Endothelial cell of umbilical vein (primary cell): ENCODE results near the gene CARNS1. TPM values are rescaled to one million over a fixed set of nuclear protein-coding genes. Genes with fewer than 3 reads are reported as not detected.

Experiments used
- BruUV-seq: library from RNA; stranded (reverse); fragments of 400-500 nt; replicated peaks from 2 replicates; lab custom pipeline; 2021; lab: Mats Ljungman, UMichigan
- CTCF ChIA-PET: fragments of 300-600, 350-600 bp; sonication (Branson Sonifier 250); formaldehyde crosslinking; loops from one replicate; lab custom pipeline; 2021; ENCODE audit warnings: antibody characterized with exemption, inconsistent platforms; lab: Charles Lee
- POLR2A ChIA-PET: fragments of 300-600, 350-600 bp; sonication (Branson Sonifier 250); formaldehyde crosslinking; loops from one replicate; lab custom pipeline; 2021; ENCODE audit warnings: antibody characterized with exemption, inconsistent platforms; lab: Charles Lee
- DNase-seq: peaks from one replicate; pipeline ENCODE4 v3.0.0-alpha.2; 2011; ENCODE audit warnings: low read depth, low spot score
- FAIRE-seq: peaks from 2 replicates; lab custom pipeline; 2011; peaks lifted over from hg19 to GRCh38; lab: Jason Lieb, UNC
- H2AFZ ChIP-seq: 2 replicates; pipeline ENCODE4 v1.6.0; 2012; ENCODE audit warnings: low read depth, low read length, control low read depth, inconsistent platforms
- H3K27ac ChIP-seq: 2 replicates; pipeline ENCODE4 v1.5.1; 2011; ENCODE audit warnings: low read depth, mild to moderate bottlenecking, control low read depth, low read length, moderate library complexity; ENCODE audit not compliant: insufficient read depth
- H3K27me3 ChIP-seq, 2 experiments: 2 replicates each; pipeline versions ENCODE4 v1.6.0 to v1.6.1; 2011; ENCODE audit warnings: low read length in 2 of 2, mixed read lengths in 1 of 2; ENCODE audit not compliant: control insufficient read depth in 2 of 2, insufficient read depth in 2 of 2
- H3K36me3 ChIP-seq, 2 experiments: 2 replicates in 1 of 2; 3 replicates in 1 of 2; pipeline ENCODE4 v1.5.1; 2011; ENCODE audit warnings: low read length in 2 of 2, mild to moderate bottlenecking in 1 of 2, moderate library complexity in 1 of 2; ENCODE audit not compliant: control insufficient read depth in 2 of 2, insufficient read depth in 2 of 2; ENCODE audit errors: extremely low read depth in 1 of 2
- H3K4me1 ChIP-seq: 3 replicates; pipeline ENCODE4 v1.5.1; 2011; ENCODE audit warnings: mild to moderate bottlenecking, low read length; ENCODE audit not compliant: control insufficient read depth, insufficient read depth; ENCODE audit errors: extremely low read depth
- H3K4me2 ChIP-seq: 2 replicates; pipeline ENCODE4 v1.6.1; 2011; ENCODE audit warnings: low read length, control low read depth, mixed read lengths; ENCODE audit not compliant: insufficient read depth
- H3K4me3 ChIP-seq, 3 experiments: fragments of 200-600 bp in 1 of 3; sonication (generic), shearing (Covaris generic) in 1 of 3; replicated peaks in 1 of 3; 2 replicates each; pipeline ENCODE4 v1.5.1; 2011 to 2016; ENCODE audit warnings: control low read depth in 3 of 3, low read length in 3 of 3, mild to moderate bottlenecking in 2 of 3, inconsistent platforms in 1 of 3, low read depth in 1 of 3, moderate library complexity in 1 of 3; ENCODE audit not compliant: insufficient read depth in 1 of 3
- H3K79me2 ChIP-seq: 2 replicates; pipeline ENCODE4 v1.6.0; 2012; ENCODE audit warnings: low read length, inconsistent platforms; ENCODE audit not compliant: control insufficient read depth, insufficient read depth
- H3K9ac ChIP-seq: replicated peaks from 2 replicates; pipeline ENCODE3; 2011; ENCODE audit warnings: low read length, control low read depth; ENCODE audit not compliant: insufficient read depth; ENCODE audit errors: extremely low read depth
- H3K9me1 ChIP-seq: replicated peaks from 3 replicates; pipeline ENCODE4 v1.6.0; 2011; ENCODE audit warnings: mild to moderate bottlenecking, low read length; ENCODE audit not compliant: control insufficient read depth, insufficient read depth; ENCODE audit errors: extremely low read depth
- H3K9me3 ChIP-seq: replicated peaks from 2 replicates; pipeline ENCODE4 v1.5.1; 2012; ENCODE audit warnings: low read length, inconsistent platforms; ENCODE audit not compliant: control insufficient read depth, insufficient read depth
- H4K20me1 ChIP-seq: replicated peaks from 2 replicates; pipeline ENCODE3; 2011; ENCODE audit warnings: mild to moderate bottlenecking, low read length; ENCODE audit not compliant: control insufficient read depth, insufficient read depth; ENCODE audit errors: extremely low read depth
- EZH2 ChIP-seq: IDR thresholded peaks from 2 replicates; pipeline ENCODE4 v1.6.1; 2012; ENCODE audit warnings: borderline replicate concordance, low read depth, mild to moderate bottlenecking, moderate library complexity, low read length, inconsistent platforms; ENCODE audit not compliant: severe bottlenecking
- FOS ChIP-seq: IDR thresholded peaks from 2 replicates; pipeline ENCODE4 v1.6.1; 2011; ENCODE audit warnings: mild to moderate bottlenecking, low read length, moderate library complexity, borderline replicate concordance; ENCODE audit not compliant: insufficient read depth
- GATA2 ChIP-seq: IDR thresholded peaks from 2 replicates; pipeline ENCODE4 v1.7.0; 2011; ENCODE audit warnings: low read depth, mild to moderate bottlenecking, moderate library complexity, mixed read lengths, low read length; ENCODE audit not compliant: insufficient read length, insufficient read depth
- JUN ChIP-seq: IDR thresholded peaks from 2 replicates; pipeline ENCODE4 v1.6.1; 2011; ENCODE audit warnings: borderline replicate concordance, low read depth; ENCODE audit not compliant: insufficient read length, insufficient read depth
- MYC ChIP-seq: IDR thresholded peaks from one replicate; pipeline ENCODE4 v1.6.1; 2011; ENCODE audit warnings: mild to moderate bottlenecking, low read depth, low read length
- POLR2A ChIP-seq: IDR thresholded peaks from 2 replicates; pipeline ENCODE4 v1.6.1; 2012; ENCODE audit warnings: low read depth, mild to moderate bottlenecking, control low read depth, low read length
- POLR2AphosphoS5 ChIP-seq: IDR thresholded peaks from 2 replicates; pipeline ENCODE4 v1.6.1; 2012; ENCODE audit warnings: low read depth, mild to moderate bottlenecking, control low read depth, low read length, moderate library complexity; ENCODE audit not compliant: insufficient read depth
- dilution Hi-C: fragments of 300-500 bp; cut with MboI; formaldehyde crosslinking; loops from one replicate; pipeline ENCODE4 v1.15.0; 2019; ENCODE audit warnings: low sequenced_read_pairs; ENCODE audit not compliant: extremely low pct_ligation_motif_present
- intact Hi-C: fragments of 100-400 bp; cut with micrococcal nuclease; formaldehyde crosslinking; loops from one replicate; pipeline ENCODE4 v1.10.0; 2022
- polyA plus RNA-seq, 4 experiments: library from polyadenylated mRNA; depleted of rRNA in 3 of 4; stranded (reverse) in 3 of 4; unstranded in 1 of 4; fragments of >200 nt; gene quantifications; 2 replicates each; pipeline versions ENCODE4 v1.2.1 to v1.2.3, GENCODE V29; 2011 to 2012; ENCODE audit warnings: missing spikeins in 1 of 4
- total RNA-seq: library from RNA; stranded (reverse); gene quantifications from 2 replicates; pipeline ENCODE4 v1.2.3, GENCODE V29; 2021
- TF ChIP-seq, protein P1 (sequence below), 2 donors: IDR thresholded peaks; 1 replicate in 1 of 2; 2 replicates in 1 of 2; pipeline ENCODE4 v1.5.1; 2011; ENCODE audit warnings: low read length in 2 of 2, mild to moderate bottlenecking in 2 of 2, moderate library complexity in 2 of 2, control low read depth in 1 of 2, inconsistent platforms in 1 of 2, low read depth in 1 of 2; ENCODE audit not compliant: insufficient read depth in 1 of 2; ENCODE audit errors: extremely low read depth in 1 of 2
- TF ChIP-seq, protein P2 (sequence below): IDR thresholded peaks from 2 replicates; pipeline ENCODE4 v1.6.1; 2011; ENCODE audit not compliant: insufficient read depth, insufficient read length

The CARNS1 gene
- total and polyA plus RNA-seq, 2 donors (not counting 3 experiments of a cell fraction or from before 2014, with no cell fraction given): 0.14 to 0.35 TPM

DNA sequence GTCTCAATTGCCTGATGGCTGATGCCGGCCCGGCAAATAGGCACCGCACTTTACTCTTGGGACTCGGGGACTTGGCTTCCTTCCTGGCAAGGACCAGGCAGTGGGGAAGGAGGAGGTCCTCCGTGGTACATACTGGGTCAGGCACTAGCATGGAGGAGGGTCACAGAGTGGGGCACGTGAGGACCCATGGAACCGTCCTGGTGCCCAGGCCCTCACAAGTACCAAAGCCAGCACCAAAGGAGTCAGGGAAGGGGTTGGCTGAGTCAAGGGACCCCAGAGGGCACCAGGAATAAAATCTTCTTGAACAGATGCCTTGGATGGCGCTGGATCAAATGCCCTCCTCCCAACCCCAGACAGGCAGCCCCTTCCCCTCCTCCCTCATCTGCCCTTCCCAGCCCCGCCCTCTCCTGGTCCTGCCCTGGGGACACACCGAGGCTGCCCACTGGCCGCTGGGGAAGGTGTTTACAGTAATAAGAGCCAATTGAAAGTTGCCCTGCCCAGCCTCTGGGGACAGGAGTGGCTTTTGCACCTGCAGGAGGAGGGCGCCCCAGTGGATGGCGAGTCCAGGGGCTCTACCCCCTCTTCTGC, 5.6 kb upstream of the CARNS1 start:
- H3K27me3 ChIP-seq: peaks cover 0 to 6% of the 10 kb centered on the region in 2 experiments
- H3K4me2 ChIP-seq: no peak overlapping the region
- ChIA-PET CTCF (no interaction called here), POLR2A (no interaction called here)
- H2AFZ ChIP-seq: no peak overlapping the region
- H3K9me3 ChIP-seq: no peaks in the 10 kb centered on the region
- no peaks in the 10 kb centered on the region for H4K20me1 ChIP-seq
- H3K4me3 ChIP-seq: no peak overlapping the region
- H3K79me2 ChIP-seq: no peaks in the 10 kb centered on the region
- FAIRE-seq (no peak), DNase-seq (no peak)
- BruUV-seq: no TSS peak
- dilution Hi-C loops (no loop called here), intact Hi-C loops (no loop called here)
- TF ChIP-seq POLR2AphosphoS5: no peak
- no peak for TF ChIP-seq EZH2
- TF ChIP-seq JUN: no peak
- no peak for TF ChIP-seq GATA2
- TF ChIP-seq, protein P1, sequence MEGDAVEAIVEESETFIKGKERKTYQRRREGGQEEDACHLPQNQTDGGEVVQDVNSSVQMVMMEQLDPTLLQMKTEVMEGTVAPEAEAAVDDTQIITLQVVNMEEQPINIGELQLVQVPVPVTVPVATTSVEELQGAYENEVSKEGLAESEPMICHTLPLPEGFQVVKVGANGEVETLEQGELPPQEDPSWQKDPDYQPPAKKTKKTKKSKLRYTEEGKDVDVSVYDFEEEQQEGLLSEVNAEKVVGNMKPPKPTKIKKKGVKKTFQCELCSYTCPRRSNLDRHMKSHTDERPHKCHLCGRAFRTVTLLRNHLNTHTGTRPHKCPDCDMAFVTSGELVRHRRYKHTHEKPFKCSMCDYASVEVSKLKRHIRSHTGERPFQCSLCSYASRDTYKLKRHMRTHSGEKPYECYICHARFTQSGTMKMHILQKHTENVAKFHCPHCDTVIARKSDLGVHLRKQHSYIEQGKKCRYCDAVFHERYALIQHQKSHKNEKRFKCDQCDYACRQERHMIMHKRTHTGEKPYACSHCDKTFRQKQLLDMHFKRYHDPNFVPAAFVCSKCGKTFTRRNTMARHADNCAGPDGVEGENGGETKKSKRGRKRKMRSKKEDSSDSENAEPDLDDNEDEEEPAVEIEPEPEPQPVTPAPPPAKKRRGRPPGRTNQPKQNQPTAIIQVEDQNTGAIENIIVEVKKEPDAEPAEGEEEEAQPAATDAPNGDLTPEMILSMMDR (IDR thresholded peaks at IDR 0.05; ENCODE audit: extremely low read depth in 1 of 2, insufficient read depth in 1 of 2, low read depth in 1 of 2, low read length in 2 of 2): no peak
- no peak for TF ChIP-seq POLR2A
- no peak for TF ChIP-seq MYC
- TF ChIP-seq, protein P2, sequence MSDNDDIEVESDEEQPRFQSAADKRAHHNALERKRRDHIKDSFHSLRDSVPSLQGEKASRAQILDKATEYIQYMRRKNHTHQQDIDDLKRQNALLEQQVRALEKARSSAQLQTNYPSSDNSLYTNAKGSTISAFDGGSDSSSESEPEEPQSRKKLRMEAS: no peak
- TF ChIP-seq FOS: no peak
- no peaks in the 10 kb centered on the region for H3K9me1 ChIP-seq
- no peaks in the 10 kb centered on the region for H3K36me3 ChIP-seq
- H3K27ac ChIP-seq: no peak overlapping the region
- H3K4me1 ChIP-seq: no peaks in the 10 kb centered on the region
- H3K9ac ChIP-seq: no peak overlapping the region
